Activated T-cell treated with anti-CD3 and anti-CD28 coated beads for 24 hours (primary cell): ENCODE measurements around the gene GRM7.

Experiments used
- DNase-seq: peaks from one replicate; pipeline ENCODE4 v3.0.0-alpha.2; 2020; ENCODE audit warnings: low read depth

Gene GRM7

GRCh38 chr3:7728566-7729519, 867.9 kb downstream of the GRM7 start:
- no peak for DNase-seq

GRCh38 chr3:7733933-7734332, 873.0 kb downstream of the GRM7 start:
- DNase-seq = no peak

GRCh38 chr3:7734456-7734855, 873.5 kb downstream of the GRM7 start:
- DNase-seq = no peak

GRCh38 chr3:7737263-7737662, 876.3 kb downstream of the GRM7 start:
- no peak for DNase-seq

DNA sequence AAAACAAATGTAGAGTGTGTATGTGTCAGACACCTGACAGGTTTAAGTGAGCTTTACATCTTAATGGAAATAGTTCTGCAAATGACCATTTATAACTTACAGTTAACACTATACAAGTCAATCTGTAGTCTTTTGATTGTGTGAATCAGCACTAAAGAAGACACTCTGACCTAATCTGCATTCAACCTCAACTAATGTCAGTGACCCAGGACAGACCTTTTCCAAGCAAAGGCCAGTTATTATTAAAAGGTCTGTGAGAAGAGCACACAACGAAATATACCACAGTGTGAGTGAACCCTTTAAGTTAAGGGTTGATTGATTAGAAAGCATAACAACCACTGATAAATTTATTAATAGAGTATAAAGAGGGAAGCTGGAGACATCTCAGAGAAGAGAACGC, 878.8 kb downstream of the GRM7 start:
- no peak for DNase-seq

DNA sequence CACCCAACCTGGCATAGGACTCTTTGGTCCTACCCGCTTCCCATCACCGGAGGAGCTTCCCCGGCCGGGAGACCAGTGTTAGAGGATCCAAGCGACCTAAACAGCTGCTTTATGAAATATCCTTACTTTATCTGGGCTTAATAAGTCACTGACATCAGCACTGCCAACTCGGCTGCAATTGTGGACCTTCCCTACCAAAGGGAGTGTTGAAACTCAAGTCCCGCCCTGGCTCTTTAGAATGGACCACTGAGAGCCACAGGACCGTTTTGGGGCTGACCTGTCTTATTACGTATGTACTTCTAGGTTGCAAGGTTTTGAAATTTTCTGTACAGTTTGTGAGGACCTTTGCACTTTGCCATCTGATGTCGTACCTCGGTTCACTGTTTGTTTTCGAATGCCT, 879.5 kb downstream of the GRM7 start:
- no peak for DNase-seq

DNA sequence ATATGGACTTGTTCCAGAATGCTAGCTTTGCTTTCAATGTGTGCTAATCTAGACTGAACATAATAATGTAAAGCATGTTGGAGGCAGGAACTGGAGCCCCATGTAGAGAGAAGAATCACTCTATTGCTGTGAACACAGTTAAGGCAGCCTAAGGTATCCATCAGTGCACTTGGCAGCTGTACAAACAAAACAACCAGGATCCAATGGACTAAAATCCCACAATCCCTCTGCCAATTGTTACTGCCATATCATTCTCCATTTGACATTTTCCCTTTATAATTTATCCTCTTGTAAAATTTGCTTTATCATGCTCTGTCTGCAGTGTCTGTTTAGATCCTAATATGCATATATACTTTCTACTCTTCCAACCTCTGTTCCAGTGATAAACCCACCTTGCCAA, 883.9 kb downstream of the GRM7 start:
- no peak for DNase-seq

DNA sequence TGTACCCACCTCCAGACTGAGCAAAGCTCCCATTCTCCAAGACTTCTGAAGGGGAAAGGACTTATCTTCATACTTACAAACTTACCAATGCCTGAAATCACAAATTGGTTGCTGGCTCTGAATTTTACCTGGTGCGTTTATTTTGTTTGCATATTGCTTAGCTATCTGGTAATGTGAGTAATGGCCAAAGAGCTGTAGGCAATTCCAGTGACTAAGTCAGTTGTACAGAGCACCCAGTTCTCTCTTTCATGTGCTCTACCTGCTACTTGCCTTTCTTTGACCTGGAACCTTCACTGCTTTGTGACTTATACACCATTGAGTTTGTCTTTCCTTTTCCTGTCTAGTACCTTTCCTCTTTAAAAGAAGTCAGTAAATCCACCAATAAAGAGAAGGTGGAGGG, 884.8 kb downstream of the GRM7 start:
- no peak for DNase-seq

GRCh38 chr3:7749931-7750695, 889.2 kb downstream of the GRM7 start:
- no peak for DNase-seq

GRCh38 chr3:7752005-7752404, 891.1 kb downstream of the GRM7 start:
- DNase-seq = no peak

DNA sequence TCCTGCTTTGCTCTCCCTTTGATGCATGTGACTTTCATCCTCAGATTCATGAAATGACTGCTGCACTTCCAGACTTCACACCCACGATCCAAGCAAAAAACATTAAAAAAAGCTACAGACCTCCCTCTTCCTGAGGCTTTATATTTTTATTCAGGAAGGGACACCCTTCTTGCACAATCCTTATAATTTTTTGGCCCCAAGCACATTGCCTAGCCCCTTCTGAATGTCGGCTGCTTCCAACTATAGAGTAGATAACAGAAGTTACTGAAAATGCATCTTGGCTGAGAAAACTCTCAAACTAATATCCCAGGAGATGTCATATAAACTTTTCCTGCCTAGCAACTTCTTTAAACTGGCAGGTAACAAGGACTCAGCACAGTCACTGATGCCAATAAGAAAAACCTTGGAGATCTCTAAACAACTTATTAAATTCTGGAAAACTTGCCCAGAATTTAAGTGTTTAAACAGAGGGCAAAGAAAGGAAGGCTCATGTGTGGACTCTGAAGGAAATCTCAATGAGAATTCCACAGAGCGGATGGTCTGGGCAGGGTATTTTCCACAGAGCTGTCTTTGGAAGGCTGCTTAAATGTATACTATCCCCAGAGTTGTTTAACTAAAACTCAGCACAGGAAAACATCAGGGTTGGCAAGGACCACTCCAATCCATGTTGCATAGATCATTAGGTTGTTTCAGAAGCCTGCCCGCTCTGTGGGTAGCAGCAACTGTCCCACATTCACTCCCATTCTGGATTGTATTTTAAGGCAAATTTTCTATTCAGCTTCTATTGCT, 893.9 kb downstream of the GRM7 start:
- DNase-seq = no peak

DNA sequence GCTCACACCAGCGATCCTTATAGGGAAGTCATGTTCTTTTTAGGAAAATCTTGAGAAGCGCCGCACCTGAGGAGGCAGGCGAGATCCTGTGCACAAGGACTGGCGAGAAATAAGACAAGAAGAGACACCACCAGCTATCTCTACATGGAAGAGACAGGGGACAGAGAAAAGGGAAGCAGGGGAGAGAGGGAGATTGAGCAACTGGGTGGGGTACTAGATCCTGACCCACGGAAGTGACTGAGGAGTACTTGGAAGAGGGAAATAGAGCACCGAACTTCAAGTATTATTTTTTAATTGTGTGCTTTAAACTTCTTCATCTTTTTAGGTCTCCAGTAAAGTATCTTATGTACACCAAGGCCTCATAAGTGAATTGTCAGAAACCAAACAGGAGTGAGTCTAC, 898.7 kb downstream of the GRM7 start:
- DNase-seq = no peak

GRCh38 chr3:7760718-7761117, 899.8 kb downstream of the GRM7 start:
- DNase-seq = no peak

DNA sequence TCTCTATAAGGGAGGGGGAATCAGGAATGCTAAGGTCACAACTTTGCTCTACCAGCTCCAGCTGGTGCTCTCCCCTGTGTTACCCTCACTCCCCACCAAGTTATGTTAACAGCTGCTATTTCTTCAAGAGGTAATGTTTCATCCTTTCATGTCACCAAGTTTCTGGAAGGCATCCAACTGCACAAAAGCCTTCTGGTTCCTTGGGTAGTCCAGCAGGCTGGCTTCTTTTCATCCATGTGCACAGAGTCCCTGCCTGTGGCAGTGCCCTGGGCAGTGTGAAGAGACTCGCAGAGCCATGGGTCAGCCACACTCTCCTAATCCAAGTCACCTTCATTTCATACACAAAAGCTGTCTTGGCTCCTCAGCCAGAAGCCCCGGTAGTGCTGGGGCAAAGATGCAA, 903.2 kb downstream of the GRM7 start:
- no peak for DNase-seq

DNA sequence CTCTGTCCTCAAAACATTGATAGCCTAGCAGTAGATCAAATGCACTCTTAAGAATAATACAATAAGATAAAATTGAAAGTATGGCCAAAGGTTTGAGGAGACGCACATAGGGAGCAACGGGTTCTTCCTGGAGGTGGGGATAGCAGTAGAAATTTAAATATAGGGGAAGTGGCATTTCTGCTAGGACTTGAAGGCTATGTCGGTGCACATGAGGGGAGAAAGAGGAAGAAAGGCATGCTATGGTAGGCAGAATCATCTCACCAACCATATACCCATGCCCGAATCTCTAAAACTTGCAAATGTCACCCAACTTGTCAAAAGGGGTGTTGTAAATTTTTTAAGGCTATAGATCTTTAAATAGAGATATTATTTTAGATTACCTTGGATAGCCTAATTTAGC, 905.6 kb downstream of the GRM7 start:
- DNase-seq = no peak

DNA sequence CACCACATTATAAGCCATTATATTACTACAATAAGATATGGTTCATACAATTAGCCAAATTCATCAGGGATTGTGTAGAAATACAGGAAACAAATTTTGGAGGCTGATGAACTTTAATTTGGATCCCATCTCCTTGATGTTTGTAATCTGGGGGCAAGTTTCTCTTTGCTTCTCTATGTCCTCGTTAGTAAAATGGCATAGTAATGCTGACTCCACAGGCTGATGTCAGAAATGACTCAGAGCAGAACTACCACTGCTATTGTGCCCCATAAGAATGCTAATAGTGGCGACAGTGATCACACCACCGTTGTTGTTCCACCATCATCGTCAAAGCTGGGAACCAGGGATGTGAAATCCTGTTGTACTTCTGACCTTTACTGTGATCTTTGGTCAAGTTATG, 918.4 kb downstream of the GRM7 start:
- DNase-seq = no peak

- DNase-seq = no peak
Measured at GRCh38 chr3:7781395-7781794, 920.5 kb downstream of the GRM7 start.

DNA sequence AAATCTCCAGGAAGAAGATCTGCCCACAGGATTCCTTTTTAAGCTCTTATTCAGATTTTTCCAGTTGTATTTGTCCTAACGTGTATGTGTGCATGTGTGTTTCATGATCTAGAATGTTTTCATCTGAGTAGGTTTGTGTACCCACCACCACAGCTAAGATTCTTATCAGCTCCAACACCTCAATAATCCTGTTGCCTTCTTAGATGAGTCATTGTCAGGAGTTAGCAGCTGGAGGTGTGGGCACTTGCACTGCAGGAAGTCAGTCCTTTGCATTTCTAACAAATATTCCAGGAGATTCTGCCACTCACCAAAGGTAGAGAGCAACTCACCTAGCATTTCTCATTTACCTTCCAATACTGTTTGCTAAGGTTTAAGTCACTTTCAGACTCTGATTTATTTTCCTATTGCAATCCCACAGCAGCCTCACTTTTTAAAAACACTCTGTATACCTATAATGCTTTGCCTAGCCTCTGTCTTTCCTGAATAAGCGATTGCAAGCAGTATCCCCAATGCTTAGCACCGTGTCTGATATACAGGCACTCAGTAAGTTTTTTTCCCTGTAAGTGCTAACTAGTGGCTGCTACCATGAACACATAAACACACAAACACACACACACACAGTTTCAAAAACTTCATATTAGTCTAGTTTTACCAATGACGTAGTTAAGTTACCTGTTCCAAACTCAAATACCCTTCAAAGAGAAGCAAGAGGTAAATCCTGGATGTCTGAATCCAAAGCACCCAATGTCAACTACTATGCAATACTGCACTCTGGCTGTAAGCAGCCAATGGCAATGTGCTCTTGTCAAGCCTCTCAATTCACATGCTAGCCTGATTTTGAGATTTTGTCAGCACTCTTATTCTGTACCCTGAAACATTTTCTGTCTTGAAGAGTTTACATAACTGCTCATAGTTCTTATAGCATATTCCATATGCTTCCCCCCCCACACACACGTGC, 927.2 kb downstream of the GRM7 start:
- no peak for DNase-seq

DNA sequence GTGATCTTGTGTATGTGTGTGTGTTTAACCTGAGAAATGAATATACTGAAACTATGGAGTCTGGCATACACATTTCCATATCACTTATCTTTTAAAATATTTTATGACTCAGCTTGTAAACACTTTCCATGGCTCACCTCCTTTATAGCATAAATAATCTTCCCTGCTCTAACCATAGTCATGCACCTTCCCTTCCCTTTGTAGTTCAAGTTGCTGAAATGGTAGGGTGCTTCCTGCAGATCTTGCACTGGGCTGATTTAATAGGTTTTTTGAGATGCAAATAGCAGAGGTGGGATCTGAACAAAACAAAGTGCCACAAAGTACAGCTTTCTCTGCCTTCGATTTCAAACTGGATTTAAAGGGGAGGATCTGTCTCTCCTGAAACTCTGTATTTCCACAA, 928.0 kb downstream of the GRM7 start:
- DNase-seq = no peak

GRCh38 chr3:7789324-7789723, 928.4 kb downstream of the GRM7 start:
- DNase-seq = no peak

- no peak for DNase-seq
Measured at GRCh38 chr3:7790141-7790540, 929.2 kb downstream of the GRM7 start.
